HG03039 (cell line): ENCODE data around the gene PCCA.
"Not testable (repeated sequence)": the region's sequence is repeated elsewhere in the genome, so short reads cannot be mapped to it uniquely, and the experiment has no call there.

Experiments used
- ATAC-seq: cut with Tn5 transposase; IDR thresholded peaks from one replicate; pipeline ENCODE4 v1.9.1; 2021; ENCODE audit warnings: mild to moderate bottlenecking, moderate library complexity; ENCODE audit not compliant: unreplicated experiment

PCCA gene

DNA sequence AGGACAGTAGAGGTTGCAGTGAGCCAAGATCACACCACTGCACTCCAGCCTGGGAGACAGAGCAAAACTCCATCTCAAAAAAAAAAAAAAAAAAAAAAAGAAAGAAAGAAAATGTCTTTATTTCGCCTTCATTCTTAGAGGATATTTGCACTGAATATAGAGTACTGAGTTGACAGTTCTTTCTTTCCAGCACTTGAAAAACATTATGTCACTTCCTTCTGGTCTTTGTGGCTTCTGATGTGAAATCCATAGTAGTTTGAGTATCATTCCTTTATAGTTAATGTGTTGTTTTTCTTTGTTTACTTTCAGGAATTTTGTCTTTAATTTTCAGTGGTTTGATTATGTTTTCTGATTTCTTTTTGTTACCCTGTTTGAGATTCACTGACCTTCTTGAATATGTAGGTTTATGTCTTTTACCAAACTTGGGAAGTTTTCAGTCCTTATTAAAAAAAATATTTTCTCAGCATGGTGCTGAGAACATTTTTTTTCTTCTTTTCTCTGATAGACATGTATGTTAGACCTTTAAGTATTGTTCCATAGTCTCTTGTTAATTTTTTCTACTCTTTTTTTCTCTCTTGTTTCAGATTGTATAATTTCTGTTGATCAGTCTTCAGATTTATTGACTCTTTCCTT lies 50.1 kb downstream of the PCCA start:
- no peak for ATAC-seq

DNA sequence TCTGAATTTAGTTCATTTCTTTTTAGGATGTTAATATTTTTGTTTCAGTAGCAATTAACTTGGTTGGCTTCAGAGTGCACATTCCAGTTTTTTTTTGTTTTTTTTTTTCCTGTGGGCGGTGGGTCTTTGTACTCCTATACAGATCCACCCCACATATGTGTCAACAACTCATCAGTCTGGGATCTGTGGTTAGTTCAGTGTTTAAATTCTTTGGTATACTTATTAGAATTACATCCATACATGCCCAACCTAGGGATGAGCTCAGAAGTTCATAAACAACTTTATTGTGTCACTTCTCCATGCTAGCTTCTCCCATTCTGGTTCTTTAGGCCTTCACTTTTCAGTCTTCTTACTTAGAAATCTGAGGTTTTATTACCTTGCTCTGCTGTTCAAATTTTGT lies 50.9 kb downstream of the PCCA start:
- no peak for ATAC-seq

DNA sequence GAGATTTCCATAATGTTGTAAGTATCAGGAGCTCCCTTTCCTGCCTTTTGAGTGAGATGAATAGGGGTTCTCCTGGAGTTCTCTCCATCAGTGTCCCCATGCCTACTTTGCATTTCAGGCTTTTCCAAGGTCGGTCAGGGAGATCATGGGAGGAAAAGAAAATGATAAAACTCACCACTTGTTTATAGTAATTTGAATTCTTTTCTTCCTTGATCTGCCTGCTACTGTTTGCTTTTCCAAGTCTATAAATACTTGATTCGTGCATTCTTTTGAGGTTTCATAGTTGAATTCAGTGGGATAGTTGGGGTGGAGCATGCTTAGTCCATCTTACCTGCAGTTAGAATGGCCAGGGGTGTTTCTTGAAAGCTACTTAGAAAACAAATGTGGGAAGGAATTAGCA lies 51.5 kb downstream of the PCCA start:
- no peak for ATAC-seq

DNA sequence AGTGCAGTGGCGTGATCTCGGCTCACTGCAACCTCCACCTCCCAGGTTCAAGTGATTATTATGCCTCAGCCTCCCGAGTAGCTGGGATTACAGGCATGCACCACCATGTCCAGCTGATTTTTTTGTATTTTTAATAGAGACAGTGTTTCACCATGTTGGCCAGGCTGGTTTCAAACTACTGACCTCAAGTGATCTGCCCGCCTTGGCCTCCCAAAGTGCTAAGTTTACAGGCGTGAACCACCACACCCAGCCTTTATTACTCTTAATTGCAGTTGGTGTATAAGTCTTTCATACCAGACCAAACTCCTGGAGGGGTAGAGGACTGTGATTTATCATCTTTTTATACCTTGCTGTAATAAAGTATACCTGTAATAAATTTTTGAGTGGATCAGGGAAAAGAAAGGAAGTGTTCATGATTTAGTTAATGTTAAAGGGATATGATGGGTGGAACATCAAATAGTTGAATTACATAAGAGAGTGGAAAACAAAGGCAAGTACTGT lies 52.6 kb downstream of the PCCA start:
- ATAC-seq: not testable (repeated sequence)

DNA sequence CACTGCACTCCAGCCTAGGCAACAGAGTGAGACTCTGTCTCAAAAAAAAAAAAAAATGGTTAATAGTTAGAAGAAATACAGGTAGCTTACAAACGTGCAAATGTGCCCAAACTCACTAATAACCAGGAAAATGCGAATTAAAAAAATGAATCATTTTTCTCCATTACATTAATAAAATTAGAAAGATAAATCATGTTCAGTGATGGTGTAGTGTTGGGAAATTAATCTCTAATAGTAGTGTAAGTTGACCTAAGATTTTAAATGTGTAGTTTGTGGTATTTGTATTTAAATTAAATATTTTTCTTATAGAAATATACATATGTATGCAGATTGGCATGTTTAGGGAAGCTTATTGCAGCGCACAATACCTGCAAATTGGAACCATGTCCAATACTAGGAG lies 57.6 kb downstream of the PCCA start:
- ATAC-seq: no peak

DNA sequence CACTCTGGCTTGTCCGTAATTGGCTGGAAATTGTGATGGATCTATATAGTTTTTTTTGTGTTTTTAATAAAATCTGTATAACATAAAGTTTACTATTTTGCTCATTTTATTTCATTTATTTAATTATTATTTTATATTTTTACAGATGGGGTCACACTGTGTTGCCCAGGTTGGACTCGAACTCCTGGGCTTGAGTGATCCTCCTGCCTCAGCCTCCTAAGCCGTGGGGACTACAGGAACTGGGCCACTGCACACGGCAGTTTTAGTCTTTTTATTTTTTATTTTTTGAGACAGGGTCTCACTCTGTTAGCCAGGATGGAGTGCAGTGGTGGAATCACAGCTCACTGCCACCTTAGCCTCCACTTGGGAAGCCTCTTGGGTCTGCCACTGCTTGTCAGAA lies 58.9 kb downstream of the PCCA start:
- ATAC-seq: no peak

DNA sequence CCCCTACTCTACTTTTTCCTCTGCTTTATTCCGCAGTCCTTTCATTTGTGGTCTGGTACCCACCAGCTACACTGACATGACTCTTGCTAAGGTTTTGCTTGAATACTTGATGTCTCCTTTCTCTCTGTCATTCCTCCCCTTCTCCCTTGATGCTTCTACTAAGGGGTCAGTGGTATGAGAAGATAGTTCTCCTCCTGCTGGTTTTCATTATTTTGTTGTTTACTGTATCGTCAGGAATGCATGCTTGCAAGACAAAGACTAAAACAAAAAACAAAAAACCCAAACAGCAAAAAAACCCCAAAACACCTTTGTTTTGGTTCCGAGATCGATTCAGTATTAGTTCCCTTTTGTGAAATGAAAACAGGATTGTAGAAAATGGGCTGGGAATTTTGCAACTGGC lies 59.5 kb downstream of the PCCA start:
- no peak for ATAC-seq

DNA sequence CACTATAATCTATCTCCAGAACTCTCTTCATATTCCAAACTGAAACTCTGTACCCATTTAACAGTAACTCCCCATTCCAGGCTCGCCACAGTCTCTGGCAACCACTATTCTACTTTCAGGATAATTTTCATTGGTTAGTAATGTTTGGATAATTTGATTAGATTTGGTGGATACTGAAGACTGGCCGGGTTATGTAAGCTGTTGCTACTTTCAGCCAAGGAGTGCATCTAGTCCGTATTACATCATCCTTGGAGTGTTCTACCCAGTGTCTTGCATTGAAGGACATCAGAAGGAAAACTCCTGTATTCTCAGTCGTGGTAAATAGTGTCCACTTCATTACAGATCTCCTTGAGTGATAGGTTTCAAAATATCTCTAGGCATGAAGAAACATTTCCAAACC lies 60.5 kb downstream of the PCCA start:
- no peak for ATAC-seq

DNA sequence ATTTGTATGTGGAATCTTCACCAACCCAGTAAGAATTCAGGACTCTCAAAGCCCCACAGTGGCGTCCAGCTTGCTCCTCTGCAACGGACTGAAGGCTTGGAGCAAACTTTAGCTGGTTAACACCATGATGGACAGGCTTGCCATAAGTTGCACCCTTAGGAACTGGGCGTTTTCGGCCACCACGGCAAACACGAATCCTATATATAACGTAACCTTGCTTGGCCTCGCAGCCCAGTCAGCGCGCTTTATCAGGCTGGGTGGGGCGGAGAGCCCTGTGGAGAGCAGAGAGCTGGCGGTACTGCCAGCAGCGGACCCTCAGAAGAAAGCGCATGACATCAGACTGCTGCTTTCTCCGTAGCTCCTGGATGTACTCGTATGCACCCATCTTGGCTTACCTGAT lies 61.8 kb downstream of the PCCA start:
- ATAC-seq: not testable (repeated sequence)

DNA sequence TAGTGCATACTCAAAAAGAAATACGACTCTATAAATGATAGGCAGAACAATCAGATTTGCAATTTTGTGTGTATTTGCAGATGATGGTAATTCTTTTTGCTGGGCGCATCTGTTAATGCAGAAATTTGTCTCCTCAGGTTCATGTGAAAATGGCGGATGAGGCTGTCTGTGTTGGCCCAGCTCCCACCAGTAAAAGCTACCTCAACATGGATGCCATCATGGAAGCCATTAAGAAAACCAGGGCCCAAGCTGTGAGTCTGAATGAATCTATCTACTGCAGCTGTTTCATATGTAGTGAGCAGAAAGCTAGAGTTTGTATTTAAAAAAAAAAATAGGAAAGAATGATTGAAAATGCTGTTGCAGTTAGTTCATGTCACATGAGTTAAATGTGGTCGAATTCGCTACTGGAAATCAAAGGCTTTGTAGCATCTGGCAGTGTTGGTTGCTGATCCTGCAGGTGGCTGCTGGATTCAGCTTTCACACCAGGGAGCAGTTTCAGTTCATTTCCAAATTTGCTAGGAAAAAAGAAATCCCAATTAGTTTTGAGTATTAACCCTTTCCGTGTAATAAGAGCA lies 66.0 kb downstream of the PCCA start:
- no peak for ATAC-seq

DNA sequence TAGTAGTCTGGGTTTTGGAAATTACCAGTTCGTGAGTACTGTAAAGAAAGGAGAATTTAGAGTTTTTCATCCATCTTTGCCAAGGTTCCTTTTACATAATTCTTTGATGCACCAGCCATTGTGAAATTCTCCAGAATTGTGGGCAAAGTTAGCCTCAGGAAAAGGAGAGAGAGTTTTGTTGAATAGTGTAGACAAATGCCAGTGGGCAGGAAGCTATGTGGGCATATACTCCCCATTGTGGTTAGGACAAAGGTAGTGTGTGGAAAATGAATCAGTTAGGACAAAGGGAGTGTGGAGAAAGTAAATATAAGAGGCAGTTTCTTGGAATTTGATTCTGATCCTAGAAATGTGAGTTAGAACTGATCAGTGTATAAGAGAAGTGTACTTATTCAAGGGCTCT lies 67.9 kb downstream of the PCCA start:
- ATAC-seq: no peak

DNA sequence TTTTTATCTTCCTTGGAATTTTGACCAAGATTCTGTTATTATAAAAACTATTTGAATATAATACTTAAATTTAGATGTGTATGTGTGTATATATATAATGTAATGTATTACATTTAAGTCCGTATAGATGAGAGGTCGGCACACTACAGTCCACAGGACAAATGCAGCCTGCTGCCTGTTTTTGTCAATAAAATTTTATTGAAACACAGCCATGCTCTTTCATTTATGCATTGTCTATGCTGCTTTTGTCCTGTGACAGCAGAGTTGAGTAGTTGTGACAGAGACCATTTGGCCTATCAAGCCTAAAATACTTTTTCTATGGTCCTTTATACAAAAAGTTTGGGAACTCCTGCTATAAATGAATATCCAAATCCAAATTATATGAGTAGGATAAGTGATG lies 69.7 kb downstream of the PCCA start:
- ATAC-seq: no peak

DNA sequence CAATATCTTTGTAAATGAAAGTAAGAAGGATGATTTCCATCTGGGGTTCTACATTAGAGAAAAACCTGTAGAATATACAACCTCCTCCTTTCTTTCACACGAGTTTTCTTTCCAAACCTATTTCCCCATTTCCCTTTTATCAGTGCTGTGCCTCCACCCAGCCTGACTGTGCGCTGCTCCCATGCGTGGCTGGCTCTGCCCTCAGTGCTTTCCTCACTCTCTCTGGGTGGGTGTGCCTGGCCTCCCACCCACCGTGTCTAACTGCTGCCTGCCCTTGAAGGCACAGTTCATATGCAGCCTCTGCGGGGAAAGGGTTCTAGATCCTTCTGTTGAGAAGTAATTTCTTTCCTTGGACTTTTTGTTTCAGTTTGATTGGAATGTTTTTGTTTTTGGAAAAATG lies 70.7 kb downstream of the PCCA start:
- no peak for ATAC-seq

DNA sequence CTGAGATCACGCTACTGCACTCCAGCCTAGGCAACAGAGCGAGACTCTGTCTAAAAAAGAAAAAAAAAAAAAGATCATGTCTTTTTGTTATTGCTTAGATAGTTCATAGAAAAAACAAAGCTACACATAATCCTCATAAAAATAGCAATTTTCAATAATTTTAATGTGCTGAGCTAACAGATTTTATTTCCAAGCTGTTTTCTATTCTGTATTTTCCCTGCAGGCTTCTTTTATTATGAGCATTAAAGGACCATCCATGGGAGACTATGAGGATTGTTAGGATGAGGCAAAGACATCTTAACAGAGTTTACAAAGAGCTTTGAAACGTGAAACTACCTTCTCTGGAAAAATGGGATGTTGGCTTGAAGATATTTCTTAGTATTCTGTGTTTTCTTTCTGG lies 71.6 kb downstream of the PCCA start:
- ATAC-seq: no peak

DNA sequence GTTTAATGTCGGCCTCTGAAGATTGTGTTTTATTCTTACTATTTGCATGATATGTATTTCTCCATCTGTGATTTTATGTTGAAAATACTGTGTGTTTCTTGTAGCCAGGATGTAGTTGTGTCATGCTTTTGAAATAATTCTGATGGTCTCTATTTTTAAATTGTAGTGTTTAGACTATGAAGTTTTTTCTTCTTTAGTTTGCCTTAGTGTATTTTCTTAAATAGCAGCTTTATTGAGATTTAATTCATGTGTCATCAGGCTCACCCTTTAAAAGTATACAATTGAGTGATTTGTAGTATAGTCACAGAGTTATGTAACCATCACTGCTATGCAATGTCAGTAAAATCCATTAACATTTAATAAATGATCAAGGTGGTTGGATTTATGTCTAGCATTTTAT lies 74.5 kb downstream of the PCCA start:
- no peak for ATAC-seq

DNA sequence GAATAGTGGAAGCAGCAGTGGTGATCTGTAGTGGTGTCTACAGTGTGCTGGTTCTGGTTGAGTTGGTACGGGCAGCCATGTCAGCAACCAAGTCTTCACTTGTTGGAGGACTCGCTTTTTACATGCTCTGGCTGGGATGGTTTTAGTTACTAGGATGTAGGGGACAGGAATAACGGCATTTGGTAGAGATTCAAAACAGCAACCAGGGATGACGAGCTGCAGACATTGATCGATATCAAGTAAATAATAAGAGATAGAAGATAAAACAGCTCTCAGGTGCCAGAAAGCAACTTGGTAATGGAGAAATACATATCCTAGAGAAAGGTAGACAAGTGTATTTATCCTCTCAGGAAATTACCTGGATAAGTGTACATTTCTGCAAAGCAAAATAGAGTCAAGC lies 84.3 kb downstream of the PCCA start:
- ATAC-seq: no peak

DNA sequence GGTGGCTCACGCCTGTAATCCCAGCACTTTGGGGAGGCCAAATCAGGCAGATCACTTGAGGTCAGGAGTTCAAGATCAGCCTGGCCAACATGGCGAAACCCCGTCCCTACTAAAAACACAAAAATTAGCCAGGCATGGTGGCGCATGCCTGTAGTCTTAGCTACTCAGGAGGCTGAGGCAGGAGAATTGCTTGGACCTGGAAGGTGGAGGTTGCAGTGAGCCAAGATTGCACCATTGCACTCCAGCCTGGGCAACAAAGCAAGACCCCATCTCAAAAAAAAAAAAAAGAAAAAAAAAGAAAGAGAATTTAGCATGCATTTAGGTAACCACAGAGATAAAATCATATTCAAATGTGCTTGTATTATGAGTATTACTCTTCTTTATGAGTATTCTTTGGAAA lies 85.6 kb downstream of the PCCA start:
- not testable (repeated sequence) for ATAC-seq

DNA sequence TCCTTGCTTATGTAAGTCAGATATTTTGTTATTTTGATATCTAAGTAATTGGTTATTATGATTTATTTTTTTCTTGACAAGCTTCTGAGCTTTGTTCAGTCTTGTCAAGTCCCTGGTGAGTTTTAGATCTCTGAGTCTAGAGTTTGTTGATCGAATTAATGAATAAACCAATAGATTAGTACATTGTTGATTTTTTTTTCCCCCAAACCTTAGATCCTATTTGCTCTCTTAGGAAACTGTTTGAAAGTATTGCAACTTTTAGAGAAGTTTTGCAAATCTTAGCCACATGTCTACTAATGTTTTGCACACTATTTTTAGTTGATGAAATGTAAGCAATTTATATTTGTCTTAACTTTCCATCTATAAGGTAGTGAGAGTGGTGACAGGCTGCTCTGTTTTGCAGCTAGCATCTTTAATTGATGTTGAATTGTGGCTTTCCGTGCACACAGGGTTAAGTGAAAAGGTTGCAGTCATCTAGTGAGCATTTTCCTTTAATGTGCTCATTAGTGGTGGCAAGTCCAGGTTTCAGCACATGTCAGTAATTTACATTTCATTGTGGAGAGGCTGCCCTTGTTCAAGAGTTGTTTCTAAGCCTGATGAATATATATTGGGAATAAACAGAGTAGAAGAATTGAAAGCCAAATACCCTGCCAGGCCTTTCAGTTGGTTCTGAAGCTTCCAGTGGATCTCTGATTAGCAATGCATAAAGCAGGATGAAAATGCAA lies 86.3 kb downstream of the PCCA start:
- no peak for ATAC-seq

DNA sequence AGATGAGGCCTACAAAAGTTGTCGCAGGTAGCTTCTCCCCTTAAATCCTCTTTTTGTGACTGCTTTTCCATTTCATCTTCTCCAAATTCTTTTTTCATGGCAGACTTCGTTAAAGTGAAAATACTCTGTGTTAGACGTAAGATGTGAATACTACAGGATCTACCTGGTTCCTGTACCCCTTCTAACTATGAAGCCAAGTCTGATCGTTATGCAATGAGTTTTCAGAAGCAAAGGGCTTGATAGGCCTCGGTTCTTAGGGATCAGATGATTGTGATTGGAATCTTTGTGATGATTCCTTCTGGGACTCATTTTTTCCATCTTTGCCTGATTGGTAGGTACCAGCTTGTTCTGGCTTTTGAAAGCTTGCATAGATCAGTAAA lies 86.9 kb downstream of the PCCA start:
- no peak for ATAC-seq

DNA sequence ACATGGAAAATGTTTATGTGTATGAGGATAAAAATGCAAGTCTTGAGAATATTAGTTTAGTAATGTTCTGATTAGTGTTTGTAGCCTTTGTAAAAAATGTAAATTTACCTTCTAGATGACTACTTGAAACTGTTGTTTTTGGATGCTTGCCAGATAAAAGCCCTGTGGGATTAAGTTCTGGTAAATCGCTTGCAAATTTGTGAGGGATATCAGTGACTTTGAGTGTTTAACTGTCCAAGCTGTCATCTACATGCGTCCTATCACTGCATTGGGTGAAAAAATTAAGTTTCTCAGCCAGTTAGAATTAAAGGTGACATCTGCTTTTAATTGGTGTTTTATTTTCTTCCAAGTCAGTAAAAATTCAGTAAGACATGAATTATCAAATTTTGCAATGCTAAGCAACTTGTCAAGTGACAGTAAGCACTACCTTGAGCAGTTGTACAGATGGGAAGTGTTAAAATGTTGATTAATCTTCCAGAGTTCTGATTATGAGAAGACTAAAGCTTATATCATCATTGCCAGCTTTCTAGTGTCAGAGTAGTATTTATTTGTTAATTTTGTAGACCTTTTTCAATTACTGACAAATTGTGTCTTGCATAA lies 88.0 kb downstream of the PCCA start:
- no peak for ATAC-seq

DNA sequence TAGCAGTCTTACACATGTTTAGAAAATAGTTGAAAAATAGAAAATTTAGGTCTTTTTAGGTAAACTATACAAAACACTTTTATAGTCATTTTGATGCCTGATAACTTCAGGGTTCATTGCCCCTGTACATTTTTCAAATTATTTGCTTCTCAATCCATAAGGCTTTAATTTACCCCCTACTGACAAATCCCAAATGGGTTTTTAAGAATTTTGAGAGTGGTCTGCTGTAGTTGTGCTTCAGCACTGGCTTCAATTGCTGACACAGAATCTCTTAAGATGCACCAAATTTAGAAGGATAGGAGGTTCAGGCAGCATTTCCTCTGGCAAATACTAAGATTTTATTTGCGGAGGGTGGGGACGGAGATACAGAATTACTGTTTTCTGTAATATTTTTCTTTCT lies 89.4 kb downstream of the PCCA start:
- ATAC-seq: no peak

DNA sequence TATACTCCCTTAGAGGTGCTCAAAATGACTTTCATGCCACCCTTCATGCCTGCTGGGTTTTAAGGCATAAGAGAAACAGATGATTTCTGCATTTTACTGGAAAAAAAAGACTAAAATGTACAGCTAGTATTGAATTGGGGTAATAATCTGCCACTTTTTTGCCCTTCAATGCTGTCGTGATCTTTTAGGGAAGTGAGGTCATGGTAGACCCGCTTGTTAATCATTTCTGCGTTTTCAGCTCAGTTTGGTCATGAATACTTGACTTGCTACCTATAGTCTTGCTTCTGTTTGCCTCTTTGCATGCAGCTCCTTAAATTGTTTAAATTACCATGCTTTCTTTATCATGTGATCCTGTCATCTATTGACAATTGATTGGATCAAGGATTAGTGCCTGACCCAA lies 90.4 kb downstream of the PCCA start:
- no peak for ATAC-seq
